COLO829 (cell line): ENCODE data around the gene ADCY7.

Experiments
- DNase-seq: peaks from one replicate; pipeline ENCODE4 v3.0.0; 2012; ENCODE audit warnings: low spot score

Gene ADCY7

DNA sequence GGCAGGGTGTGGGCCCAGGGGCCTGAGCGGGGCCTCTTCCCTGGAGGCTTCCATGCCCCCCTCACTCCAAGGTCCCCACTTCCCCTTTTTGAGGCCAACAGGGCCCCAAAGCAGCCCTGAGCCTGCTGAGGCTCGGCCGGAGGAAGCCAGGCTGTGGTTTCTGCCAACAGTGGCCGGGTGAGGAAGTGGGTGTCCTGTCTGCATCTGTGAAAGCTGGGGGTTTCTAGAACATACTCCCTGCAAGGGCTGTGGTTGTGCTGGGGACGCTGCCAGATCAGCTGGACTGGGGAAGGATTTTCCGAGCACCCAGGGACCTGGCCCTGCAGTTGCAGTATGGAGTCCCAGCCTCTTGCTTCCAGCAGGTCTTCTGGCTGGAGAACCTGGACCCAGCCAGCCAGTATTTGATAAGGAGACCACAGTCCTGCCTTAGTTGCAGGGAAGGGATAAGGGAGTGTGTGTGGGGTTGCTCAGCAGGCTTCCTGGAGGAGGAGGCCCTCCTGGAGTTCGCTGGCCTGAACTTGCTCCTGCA, 15.7 kb downstream of the ADCY7 start:
- DNase-seq = no peak

DNA sequence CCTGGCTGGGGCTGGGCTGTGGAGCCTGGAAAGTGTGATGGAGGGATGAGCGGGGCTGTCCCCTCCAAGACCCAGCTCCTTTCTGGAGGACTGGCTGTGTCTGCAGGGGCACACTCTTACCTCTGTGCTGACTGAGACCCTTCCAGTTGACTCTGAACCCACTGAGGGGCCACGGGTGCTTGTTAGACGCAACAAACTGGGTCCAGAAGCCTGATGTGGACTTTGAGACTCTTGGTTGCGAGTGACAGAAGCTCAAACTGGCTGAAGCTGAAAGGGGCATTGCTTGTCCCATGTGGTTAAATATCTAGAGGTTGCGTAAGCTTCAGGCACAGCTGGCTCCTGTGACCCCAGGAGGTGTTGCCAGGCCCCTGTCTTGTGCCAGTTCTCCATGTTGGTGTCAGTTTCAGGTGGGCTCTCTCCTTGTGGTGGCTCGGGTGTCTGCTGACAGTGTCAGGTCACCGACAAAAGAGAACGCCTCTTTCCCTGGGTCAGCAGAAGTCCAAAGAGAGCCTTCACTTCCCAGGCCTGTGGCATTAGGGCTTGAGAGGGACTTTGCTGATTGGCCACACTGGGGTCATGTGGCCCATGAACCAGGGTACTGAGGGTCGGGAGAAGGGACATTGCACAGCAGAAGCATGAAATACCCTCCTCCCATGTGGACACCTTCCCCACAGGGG, 16.7 kb downstream of the ADCY7 start:
- DNase-seq = no peak

DNA sequence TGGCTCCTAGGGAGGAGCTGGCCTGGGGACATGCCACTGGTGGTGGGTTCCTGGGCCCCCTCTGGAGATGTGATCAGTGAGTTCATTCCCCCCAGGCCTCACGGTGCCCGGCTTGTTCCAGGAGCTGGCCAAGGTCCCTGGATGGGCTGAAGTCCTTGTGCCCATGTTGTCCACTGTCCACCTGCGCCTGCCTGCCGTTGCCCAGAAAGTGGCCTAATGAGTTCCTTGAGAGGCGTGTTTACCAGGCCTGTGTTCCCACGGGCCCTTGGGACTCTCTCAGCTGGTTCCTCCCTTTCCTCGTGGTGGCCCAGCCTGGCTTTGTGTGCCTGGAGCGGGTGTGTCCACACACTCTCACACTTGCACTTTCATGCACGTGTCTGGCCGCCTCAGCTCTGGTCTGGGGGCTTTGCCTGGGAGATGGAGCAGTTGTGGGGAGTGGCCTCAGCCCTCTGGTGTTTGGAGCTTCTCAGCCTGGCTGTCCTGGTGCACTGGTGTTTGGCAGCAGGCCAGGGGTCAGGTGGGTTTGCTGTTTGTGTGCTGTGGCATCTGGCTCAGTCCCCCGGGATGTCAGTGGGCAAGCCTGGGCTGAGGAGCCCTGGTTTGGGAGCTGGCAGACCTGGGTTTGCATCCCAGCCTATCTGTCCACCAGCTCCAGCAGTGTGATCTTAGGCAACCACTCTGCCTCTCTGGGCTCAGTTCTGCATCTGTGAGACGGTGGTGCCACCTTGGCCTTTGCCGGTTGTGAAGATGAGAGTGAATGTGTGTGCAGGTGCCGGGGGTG, 18.0 kb downstream of the ADCY7 start:
- DNase-seq = no peak

DNA sequence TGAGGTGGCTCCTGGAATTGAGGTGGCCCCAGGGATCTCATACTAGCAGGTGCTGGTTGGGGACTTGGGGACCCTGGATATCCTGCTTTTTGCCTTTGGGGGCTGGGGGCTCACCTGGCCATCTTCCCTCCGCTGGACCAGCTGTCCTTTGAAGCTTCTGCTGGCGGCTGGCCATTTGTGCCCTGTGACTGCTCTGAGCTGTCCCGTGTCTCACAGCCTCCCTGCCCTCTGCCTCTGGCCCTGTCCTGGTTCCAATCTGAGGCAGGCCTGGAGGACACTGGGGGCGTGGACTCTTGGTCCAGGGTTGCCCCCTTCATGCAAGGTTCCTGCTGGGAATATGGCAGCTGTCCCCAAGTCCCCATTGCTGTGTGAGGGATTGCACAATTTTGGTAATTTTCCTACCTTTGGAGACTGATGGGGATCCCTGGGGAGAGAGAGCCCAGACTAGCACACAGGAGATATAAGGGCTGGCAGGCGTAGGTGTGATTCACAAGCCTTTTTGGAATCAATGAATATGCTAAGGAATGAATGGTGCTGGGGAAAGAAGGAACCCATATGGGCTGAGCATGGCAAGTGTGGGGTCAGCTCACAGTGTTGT, 19.2 kb downstream of the ADCY7 start:
- no peak for DNase-seq

DNA sequence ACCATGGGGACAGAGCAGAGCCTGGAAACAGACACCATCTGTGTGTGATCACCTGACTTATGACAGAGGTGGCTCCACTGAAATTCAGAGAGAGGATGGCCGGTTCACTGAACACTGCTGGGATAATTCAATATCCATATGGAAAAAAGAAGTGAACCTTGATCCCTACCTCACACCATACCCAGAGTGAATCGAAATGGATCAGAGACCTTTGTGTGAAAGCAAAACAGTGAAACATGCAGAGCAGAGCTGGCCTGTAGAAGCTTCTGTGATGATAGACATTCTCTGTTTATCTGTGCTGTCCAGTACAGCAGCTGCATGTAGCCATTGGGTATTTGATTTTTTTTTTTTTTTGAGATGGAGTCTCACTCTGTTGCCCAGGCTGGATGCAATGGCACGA, 20.3 kb downstream of the ADCY7 start:
- DNase-seq = no peak

DNA sequence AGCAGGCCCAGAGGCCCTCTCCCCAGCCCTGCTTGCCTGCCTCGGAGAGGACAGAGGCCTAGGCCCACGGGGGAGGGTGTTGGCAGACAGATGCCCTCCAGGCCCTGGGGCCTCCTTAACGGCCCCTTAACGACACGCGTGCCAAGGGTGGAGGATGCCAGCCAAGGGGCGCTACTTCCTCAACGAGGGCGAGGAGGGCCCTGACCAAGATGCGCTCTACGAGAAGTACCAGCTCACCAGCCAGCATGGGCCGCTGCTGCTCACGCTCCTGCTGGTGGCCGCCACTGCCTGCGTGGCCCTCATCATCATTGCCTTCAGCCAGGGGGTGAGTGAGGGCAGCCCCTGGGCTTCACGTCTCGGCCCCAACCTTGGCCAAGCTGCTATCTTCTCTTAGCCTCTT, 21.7 kb downstream of the ADCY7 start:
- no peak for DNase-seq

DNA sequence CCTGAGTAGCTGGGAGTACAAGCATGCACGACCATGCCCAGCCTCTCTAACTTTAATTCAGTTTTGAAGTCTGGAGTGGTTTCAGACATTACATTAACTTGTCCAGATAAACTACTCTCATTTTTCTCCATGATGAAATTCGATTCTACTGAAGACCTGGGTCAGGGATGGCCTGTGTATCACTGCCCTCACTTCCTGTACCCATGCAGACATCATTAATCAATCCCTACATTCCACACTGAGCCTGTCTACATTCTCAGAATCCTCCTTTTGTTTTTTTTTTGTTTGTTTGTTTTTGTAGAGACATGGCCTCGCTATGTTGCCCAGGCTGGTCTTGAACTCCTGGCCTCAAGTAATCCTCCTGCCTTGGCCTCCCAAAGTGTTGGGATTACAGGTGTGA, 22.6 kb downstream of the ADCY7 start:
- DNase-seq = no peak

DNA sequence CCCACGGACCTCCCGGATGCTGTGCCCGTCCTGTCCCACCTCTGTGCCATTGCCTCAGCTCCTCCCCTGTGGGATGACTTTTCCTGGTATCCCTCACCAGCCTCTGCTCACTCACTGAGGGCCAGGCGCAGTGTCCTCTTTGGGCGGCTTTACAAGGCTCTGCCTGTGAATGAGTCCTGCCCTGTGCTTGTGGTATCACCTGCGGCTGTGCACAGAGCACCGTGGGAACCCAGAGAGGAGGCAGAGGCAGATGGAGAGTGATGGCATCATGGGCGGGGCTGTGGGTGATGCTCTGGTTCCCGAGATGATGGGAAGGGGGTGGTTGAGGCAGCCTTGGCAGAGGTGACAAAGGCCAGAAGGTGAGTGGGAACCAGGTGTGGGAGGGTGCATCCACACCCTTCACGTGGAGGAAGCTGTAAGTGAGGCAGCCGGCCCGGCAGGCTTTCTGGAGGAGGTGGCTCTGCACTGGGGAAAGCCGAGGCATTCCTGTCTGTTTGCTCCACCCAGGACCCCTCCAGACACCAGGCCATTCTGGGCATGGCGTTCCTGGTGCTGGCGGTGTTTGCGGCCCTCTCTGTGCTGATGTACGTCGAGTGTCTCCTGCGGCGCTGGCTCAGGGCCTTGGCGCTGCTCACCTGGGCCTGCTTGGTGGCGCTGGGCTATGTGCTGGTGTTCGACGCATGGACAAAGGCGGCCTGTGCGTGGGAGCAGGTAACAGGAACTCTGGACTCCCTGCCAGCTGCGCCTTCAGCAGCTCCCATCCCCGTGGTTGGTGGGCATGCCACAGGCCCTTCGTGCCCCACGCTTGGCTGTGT, 23.8 kb downstream of the ADCY7 start:
- no peak for DNase-seq

DNA sequence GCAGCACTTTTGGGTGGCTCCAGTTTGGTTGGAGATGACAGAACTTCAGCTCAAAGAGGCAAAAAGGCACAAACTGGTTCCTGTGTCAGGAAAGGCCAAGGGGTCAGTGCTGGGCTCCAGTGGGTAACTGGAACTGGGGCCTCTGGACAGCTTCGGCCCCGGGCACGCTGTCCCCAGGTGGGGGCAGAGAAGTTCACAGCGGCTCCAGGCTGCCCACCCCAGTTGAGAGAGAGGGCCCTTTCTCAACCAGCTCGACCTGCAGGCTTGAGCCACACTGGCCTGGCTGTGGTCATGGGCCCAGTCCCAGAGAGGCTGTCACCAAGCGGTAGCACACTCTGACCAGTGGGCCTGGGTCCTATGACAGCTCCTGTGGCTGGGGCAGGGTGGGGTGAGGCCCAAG, 24.5 kb downstream of the ADCY7 start:
- DNase-seq = no peak

DNA sequence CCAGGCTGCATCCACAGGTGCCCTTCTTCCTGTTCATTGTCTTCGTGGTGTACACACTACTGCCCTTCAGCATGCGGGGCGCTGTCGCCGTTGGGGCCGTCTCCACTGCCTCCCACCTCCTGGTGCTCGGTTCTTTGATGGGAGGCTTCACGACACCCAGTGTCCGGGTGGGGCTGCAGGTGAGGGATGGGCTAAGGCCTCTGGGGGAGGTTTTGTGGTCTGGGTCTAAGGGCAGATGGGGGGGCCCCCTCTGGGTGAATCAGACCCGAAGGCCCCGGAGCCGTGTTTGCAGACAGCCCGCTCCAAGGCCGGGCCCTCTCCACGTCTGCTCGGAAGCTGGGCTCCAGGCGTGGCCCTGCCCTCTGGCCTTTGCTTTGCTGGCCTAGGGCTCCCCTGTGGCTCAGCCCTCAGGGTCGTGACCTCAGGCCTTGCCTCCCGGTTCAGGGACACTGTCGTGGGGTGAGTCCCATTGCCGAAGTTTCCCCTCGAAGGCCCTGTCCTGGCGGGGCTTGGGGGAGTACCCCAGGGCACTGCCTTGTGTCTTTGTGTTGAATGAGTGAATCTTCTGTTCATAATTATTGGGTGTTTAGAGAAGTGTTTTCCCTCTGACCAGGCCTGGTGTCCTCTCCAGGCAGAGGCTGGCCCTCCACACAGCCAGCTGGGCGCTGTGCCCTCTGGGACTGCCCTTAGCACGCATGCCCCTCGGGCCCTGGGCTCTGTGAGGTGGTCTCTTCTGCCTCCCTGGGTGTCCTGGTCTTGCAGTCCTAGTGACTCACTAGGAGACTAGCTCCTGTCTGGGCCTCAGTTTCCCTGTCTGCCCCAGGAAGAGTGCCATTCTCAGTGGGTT, 25.6 kb downstream of the ADCY7 start:
- DNase-seq = no peak

DNA sequence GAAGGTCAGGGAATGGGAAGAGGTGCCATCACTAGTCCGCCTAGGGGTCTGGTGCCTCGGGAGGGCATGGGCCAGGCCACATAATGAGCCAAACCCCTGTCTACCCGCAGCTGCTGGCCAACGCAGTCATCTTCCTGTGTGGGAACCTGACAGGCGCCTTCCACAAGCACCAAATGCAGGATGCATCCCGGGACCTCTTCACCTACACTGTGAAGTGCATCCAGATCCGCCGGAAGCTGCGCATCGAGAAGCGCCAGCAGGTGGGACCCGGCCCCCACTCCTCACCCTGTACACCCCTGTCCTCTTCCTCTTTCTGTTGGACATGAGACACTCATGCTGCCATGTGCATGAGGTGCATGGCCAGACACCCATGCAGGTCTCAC, 26.2 kb downstream of the ADCY7 start:
- DNase-seq = no peak

DNA sequence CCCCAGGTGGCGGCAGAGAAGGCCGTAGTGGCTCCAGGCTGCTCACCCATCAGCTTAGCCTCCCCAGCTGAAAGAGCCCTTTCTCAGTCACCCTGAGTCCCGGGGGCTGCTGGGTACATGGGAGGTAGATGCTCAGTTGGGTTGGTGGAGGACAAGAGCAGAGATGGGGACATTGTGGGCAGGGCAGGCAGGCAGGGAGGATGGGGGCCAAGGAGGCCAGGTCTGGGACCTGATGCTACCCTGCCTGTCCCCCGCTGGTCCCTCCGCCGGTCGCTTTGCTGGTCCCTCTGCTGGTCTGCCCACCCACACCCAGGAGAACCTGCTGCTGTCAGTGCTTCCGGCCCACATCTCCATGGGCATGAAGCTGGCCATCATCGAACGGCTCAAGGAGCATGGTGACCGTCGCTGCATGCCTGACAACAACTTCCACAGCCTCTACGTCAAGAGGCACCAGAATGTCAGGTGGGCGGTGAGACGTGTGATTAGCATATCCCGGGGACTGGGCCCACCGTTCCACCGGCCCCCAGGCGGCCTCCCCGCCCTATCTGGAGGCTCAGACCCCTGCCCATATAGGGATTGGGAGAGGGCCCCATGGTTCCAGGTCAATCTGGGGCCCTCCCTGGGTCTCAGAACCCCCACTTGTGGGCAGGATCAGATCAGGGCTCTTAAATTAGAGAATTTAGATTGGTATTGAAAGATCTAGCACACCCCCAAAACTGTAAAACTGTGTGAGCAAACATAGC, 26.9 kb downstream of the ADCY7 start:
- DNase-seq = no peak

DNA sequence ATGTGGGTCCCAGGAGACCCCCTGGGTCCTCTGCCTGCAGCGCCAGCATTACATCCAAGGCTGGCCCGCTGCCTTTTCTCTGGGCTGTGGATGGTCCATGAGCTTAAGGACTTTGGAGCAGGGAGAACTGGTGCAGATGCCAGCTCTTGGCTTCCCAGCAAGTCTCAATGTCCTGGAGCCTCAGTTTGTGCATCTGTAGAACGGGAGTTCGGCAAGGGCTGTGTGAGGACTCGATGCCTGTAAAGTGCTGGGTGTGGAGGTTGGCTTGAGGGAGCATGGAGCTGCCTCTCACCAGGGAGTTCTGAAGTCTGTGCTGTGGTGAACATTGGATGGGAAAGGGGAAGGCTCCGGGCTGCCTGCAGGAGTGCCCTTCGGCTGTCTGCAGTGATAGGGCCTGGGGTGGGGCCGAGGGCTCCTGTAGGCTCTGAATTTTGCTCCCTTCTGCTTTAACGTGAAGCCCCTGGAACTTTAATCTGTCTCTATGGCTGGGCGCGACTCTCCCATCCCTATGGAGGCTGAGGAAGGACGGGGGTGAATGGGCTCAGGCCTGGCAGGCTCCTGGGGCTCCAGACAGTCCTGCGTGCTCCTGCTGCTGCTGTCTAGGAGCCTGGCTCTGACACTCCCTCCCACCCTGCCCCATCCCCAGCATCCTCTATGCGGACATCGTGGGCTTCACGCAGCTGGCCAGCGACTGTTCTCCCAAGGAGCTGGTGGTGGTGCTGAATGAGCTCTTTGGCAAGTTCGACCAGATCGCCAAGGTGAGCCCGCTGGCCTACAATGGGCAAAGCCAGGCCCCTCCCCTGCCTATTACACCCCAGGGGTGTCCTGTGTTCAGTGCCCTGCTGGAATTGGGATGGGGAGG, 27.9 kb downstream of the ADCY7 start:
- DNase-seq = no peak

DNA sequence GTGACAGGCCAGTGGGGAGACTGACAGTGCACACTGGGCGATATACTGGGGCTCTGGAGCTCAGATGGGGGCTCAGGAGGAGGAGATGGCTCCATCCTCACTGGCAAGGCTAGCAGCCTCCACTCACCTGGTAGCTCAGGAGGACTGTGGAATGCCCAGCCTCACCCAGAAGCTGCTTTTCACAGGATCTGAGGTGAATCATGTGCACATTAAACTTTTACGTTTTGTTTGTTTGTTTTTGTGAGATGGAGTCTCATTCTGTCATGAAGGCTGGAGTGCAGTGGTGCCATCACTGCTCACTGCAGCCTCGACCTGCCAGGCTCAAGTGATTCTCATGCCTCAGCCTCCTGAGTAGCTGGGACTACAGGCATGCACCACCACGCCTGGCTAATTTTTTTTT, 28.6 kb downstream of the ADCY7 start:
- no peak for DNase-seq

DNA sequence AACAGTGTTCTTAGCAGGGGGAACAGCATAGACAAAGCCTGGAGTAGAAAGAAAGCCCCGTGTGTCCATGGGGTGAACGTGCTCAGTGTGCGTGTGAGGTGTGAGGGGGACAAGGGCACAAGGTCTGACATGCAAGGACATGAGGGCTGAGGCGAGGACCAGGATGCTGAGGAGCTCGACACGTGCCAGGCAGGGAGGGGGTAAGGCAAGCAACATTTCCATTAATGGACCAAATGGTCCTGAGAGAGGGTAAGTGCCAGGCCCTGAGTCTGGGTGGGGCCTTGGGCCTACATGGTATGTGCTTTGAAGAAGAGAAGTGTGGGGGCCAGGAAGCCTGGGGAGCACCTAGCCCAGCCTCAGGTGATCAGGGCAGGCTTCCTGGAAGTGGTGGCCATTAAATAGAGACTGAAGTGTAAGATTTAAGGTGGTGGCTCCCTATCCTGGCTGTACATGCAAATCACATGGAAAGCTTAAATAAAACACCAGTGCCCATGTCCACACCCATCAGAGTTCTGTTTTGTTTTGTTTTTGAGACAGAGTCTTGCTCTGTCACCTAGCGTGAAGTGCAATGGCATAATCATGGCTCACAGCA, 29.3 kb downstream of the ADCY7 start:
- no peak for DNase-seq

DNA sequence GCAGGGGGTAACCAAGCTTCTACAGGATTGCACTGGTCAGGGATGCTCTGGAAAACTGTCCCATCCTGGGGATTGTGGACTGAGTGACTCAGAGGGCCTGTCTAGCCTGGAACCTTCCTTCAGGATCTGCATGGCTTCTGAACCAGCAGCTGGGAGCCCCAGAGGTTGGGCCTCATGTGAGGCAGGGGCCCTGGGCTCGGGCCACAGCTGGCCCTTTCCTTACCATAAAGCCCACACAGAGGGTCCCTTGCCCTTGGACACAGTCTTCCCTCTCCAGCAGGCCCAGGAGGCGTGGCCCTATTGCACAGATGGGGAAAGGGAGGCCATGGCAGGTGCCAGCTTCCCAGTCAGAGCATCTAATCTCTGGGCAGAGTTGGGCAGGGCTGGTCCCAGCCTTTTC, 30.5 kb downstream of the ADCY7 start:
- DNase-seq = no peak

DNA sequence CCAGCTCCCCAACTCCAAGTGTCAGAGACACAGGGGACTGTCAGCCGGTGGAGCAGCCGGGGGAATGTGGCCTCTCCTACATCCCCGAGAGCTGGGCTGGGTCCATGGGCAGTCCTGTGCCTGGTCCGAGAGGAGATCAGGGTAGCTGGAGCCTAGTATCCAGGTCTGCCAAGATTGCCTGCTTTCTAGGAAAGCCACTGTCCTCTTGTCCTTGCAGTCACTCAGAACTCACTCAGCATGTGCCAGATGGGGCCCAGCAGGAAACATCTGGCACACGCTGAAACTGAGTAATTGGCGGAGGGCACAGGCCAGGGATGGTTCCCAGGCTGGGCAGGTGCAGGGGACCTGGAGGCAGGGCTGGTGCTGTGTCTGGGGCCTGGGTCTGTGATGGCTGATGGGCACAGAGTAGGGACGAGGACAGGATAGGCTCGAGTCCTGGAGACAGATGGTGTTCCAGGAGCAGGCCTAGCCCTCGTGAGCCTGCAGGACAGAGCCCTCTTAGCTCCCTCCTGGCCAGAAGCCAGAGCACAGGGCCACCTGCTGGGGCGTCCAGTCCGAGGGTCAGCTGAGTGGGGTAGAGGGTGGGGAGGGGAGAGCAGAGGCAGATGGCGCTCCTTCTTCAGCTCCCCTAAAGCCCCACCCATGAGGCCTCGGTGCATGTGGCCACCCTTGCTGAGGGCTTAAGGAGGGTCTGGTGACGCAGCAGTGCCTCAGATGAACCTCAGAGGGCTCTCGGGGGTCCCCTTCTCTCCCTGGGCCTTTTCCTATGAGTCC, 31.1 kb downstream of the ADCY7 start:
- no peak for DNase-seq

DNA sequence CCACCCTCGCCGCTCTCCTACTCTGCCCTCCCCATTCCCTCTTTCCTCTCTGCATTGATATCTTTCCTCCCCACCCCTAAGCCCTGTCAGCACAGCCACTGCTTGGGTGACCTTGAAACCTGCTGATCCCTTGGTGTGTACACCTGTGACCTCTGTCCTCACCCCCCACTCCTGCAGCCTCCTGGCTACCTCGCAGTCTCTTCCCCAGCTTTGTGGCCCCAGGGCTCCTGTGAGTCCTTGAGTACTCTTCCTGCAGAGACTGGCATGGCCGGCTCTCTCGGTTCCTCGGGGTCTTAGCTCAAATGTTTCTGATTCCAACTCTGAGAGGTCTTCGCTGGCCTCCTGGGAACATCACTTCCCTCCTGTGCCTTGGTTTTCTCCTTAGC, 31.7 kb downstream of the ADCY7 start:
- no peak for DNase-seq
